ENCODE measurements around the gene RBM24.
A peak's percentile ranks its signal among the peaks of the same experiment; 100 is the strongest.

RBM24 gene

GRCh38 chr6:17280552-17281090 lies 540 bp upstream of the RBM24 start:
- POLR2A ChIA-PET: no interaction called here
- CTCF ChIA-PET: interaction anchor here (1.1 kb wide), 1 partner anchor 12 kb away, joined by 3 read pairs; no protein-coding TSS in a partner anchor
- TF ChIP-seq NFRKB (IDR thresholded peaks at IDR 0.05): no peak
- TF ChIP-seq FOXM1 (IDR thresholded peaks at IDR 0.05; ENCODE audit: borderline replicate concordance): no peak
- no peak for DNase-seq (ENCODE audit: extremely low spot score)

GRCh38 chr6:17281497-17282481 lies 628 bp downstream of the RBM24 start:
- CTCF ChIA-PET: interaction anchor here (0.6 kb wide), 1 partner anchor 19 kb away, joined by 3 read pairs; no protein-coding TSS in a partner anchor
- POLR2A ChIA-PET: no interaction called here
- TF ChIP-seq L3MBTL2 (conservative IDR thresholded peaks at IDR 0.05) (peak; percentile 52; the same call in 1 of the 2 replicates), LEF1 (IDR thresholded peaks at IDR 0.05; ENCODE audit: borderline replicate concordance) (no peak)

DNA sequence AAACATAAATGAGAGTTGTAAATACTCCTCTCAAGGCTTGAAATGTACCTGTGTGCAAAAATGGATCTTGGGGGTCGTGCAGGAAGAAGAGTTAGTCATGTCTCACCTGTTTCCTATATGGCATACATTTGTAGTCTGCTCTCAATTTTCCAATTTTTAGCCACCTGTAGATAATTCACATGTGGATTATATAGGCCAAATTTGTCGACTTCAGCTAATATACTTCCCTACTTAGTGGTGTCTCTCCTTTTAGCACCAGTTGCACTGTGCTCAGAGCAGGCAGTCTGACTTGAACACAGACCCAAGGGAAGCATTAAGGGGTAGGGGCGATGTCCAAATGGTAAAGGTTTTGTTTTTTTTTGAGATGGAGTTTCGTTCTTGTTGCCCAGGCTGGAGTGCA lies 1.9 kb downstream of the RBM24 start:
- no peak for TF ChIP-seq TARDBP (IDR thresholded peaks at IDR 0.05)
- TF ChIP-seq L3MBTL2 (conservative IDR thresholded peaks at IDR 0.05): no peak
- TF ChIP-seq SUZ12 (IDR thresholded peaks at IDR 0.05): no peak
- TF ChIP-seq ELF4 (IDR thresholded peaks at IDR 0.05): no peak
- TF ChIP-seq BHLHE40 (IDR thresholded peaks at IDR 0.05; ENCODE audit: borderline replicate concordance): no peak
- TF ChIP-seq FOXM1 (IDR thresholded peaks at IDR 0.05; ENCODE audit: borderline replicate concordance): no peak
- TF ChIP-seq FOXK2 (IDR thresholded peaks at IDR 0.05): no peak
- TF ChIP-seq ARNT (IDR thresholded peaks at IDR 0.05): no peak
- no peak for TF ChIP-seq FOXA1 (IDR thresholded peaks at IDR 0.05)
- TF ChIP-seq NFRKB (IDR thresholded peaks at IDR 0.05): no peak
- no peak for DNase-seq (ENCODE audit: extremely low spot score)
- ChIA-PET POLR2A (no interaction called here), CTCF (no interaction called here)

More at GRCh38 chr6:17281497-17282481, 628 bp downstream of the RBM24 start:
- DNase-seq (ENCODE audit: extremely low spot score): no peak

DNA sequence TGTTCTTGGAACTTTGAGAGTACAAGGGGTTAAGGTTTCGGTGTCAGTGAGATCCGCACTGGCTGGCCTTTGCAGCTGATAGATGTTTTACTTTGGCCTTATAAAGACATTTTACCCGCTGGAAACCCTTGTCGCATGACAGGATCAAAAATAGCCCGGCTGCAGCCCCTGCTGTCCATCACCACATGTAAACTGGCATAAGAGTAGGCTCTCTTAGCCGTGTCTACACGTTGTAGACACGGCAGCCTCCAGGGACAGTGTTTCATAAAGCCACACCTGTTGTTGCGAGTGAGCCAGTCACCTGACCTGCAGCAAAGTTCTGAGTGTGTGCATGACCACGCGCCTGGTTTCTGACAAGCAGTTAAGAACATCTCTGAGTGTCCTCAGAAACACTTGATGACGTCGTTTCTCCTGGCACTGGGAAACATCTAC lies 8.5 kb downstream of the RBM24 start:
- CTCF ChIA-PET: no interaction called here
- DNase-seq (ENCODE audit: extremely low spot score): no peak

GRCh38 chr6:17291778-17292177 lies 10.6 kb downstream of the RBM24 start:
- POLR2A ChIA-PET: no interaction called here
- CTCF ChIA-PET: no interaction called here
- no peak for DNase-seq (ENCODE audit: extremely low spot score)
- TF ChIP-seq TARDBP (IDR thresholded peaks at IDR 0.05): no peak
- no peak for TF ChIP-seq HDGF (IDR thresholded peaks at IDR 0.05; ENCODE audit: borderline replicate concordance)
- no peak for TF ChIP-seq ARNT (IDR thresholded peaks at IDR 0.05)
- no peak for TF ChIP-seq FOXM1 (IDR thresholded peaks at IDR 0.05; ENCODE audit: borderline replicate concordance)
- TF ChIP-seq ZNF384 (IDR thresholded peaks at IDR 0.05): no peak
- no peak for TF ChIP-seq SUZ12 (IDR thresholded peaks at IDR 0.05)
- no peak for TF ChIP-seq BHLHE40 (IDR thresholded peaks at IDR 0.05; ENCODE audit: borderline replicate concordance)
- TF ChIP-seq ELF4 (IDR thresholded peaks at IDR 0.05): no peak
- TF ChIP-seq FOXA1 (IDR thresholded peaks at IDR 0.05): no peak
- TF ChIP-seq L3MBTL2 (conservative IDR thresholded peaks at IDR 0.05): no peak
- no peak for TF ChIP-seq NFRKB (IDR thresholded peaks at IDR 0.05)
- TF ChIP-seq CTBP1 (IDR thresholded peaks at IDR 0.05; ENCODE audit: borderline replicate concordance): no peak
- TF ChIP-seq FOXK2 (IDR thresholded peaks at IDR 0.05): no peak
- no peak for TF ChIP-seq PKNOX1 (IDR thresholded peaks at IDR 0.05)
- no peak for TF ChIP-seq LEF1 (IDR thresholded peaks at IDR 0.05; ENCODE audit: borderline replicate concordance)
- TF ChIP-seq SP1 (IDR thresholded peaks at IDR 0.05): no peak

More for the DNA sequence above, 8.5 kb downstream of the RBM24 start:
- POLR2A ChIA-PET: no interaction called here
- TF ChIP-seq ZNF384 (IDR thresholded peaks at IDR 0.05) (no peak), PKNOX1 (IDR thresholded peaks at IDR 0.05) (no peak), LEF1 (IDR thresholded peaks at IDR 0.05; ENCODE audit: borderline replicate concordance) (no peak), CTBP1 (IDR thresholded peaks at IDR 0.05; ENCODE audit: borderline replicate concordance) (no peak), SP1 (IDR thresholded peaks at IDR 0.05) (no peak), FOXK2 (IDR thresholded peaks at IDR 0.05) (no peak), SUZ12 (IDR thresholded peaks at IDR 0.05) (no peak), NFRKB (IDR thresholded peaks at IDR 0.05) (no peak), ELF4 (IDR thresholded peaks at IDR 0.05) (no peak), FOXM1 (IDR thresholded peaks at IDR 0.05; ENCODE audit: borderline replicate concordance) (no peak)

- ChIA-PET CTCF (no interaction called here), POLR2A (no interaction called here)
- TF ChIP-seq ARNT (IDR thresholded peaks at IDR 0.05) (no peak), HDGF (IDR thresholded peaks at IDR 0.05; ENCODE audit: borderline replicate concordance) (no peak), NFRKB (IDR thresholded peaks at IDR 0.05) (no peak), ZNF384 (IDR thresholded peaks at IDR 0.05) (no peak), CTBP1 (IDR thresholded peaks at IDR 0.05; ENCODE audit: borderline replicate concordance) (no peak), SUZ12 (IDR thresholded peaks at IDR 0.05) (no peak), TARDBP (IDR thresholded peaks at IDR 0.05) (no peak)
- no peak for DNase-seq (ENCODE audit: extremely low spot score)
Observed at GRCh38 chr6:17292600-17293133, 11.5 kb downstream of the RBM24 start.

DNA sequence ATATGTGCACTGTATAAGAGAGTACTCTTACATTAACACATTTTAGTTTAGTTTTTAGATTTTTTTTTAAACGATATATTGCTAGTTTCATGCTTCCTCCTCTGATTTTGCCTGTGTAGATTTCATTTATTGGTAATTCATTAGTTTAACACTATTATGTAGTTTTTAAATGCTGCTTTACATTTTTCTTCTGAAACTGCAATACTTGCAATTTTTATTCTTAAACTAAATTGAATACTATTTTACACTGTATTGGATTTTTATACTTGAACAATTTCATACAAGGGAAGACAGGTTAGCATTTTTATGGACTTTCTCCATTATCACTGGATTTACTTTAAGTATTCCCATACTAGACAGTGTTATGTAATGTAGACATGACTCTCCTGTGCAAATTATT lies 12.2 kb downstream of the RBM24 start:
- no peak for DNase-seq (ENCODE audit: extremely low spot score)
- ChIA-PET CTCF (no interaction called here), POLR2A (no interaction called here)
- TF ChIP-seq L3MBTL2 (conservative IDR thresholded peaks at IDR 0.05) (no peak), FOXM1 (IDR thresholded peaks at IDR 0.05; ENCODE audit: borderline replicate concordance) (no peak), HDGF (IDR thresholded peaks at IDR 0.05; ENCODE audit: borderline replicate concordance) (no peak), ZNF384 (IDR thresholded peaks at IDR 0.05) (no peak), TARDBP (IDR thresholded peaks at IDR 0.05) (no peak), SUZ12 (IDR thresholded peaks at IDR 0.05) (no peak), FOXA1 (IDR thresholded peaks at IDR 0.05) (no peak), PKNOX1 (IDR thresholded peaks at IDR 0.05) (no peak), CTBP1 (IDR thresholded peaks at IDR 0.05; ENCODE audit: borderline replicate concordance) (no peak), FOXK2 (IDR thresholded peaks at IDR 0.05) (no peak), BHLHE40 (IDR thresholded peaks at IDR 0.05; ENCODE audit: borderline replicate concordance) (no peak), ARNT (IDR thresholded peaks at IDR 0.05) (no peak), LEF1 (IDR thresholded peaks at IDR 0.05; ENCODE audit: borderline replicate concordance) (no peak), SP1 (IDR thresholded peaks at IDR 0.05) (no peak), ELF4 (IDR thresholded peaks at IDR 0.05) (no peak), NFRKB (IDR thresholded peaks at IDR 0.05) (no peak)

Data from HEK293T (cell line).